Activated CD8-positive, alpha-beta memory T cell treated with anti-CD3 and anti-CD28 coated beads, Interleukin-2, amount 10 ng/mL, durations not matched to agents 7 days and 5 days (primary cell): ENCODE measurements around the gene GAPVD1. TPM values are rescaled to one million over a fixed set of nuclear protein-coding genes. Genes with fewer than 3 reads are reported as not detected.

Source experiments
- ATAC-seq: fragments of 150-1000 bp; cut with Tn5 transposase; one replicate; pipeline ENCODE4 v1.10.0; 2021; ENCODE audit warnings: moderate library complexity
- CTCF ChIA-PET: fragments of 350-600 bp; sonication (Branson Sonifier 250); formaldehyde crosslinking; loops from one replicate; lab custom pipeline; 2021; ENCODE audit warnings: antibody characterized with exemption; lab: Charles Lee
- DNase-seq: peaks from one replicate; pipeline ENCODE4 v3.0.0-alpha.2; 2020
- H3K27ac Mint-ChIP-seq: one replicate; pipeline ENCODE4 v1.8.0; 2021; ENCODE audit warnings: mild to moderate bottlenecking, mixed read lengths
- H3K27me3 Mint-ChIP-seq: one replicate; pipeline ENCODE4 v1.8.0; 2021; ENCODE audit warnings: mixed read lengths
- H3K36me3 Mint-ChIP-seq: one replicate; pipeline ENCODE4 v1.8.0; 2021; ENCODE audit warnings: mild to moderate bottlenecking, mixed read lengths
- H3K4me1 Mint-ChIP-seq: one replicate; pipeline ENCODE4 v1.8.0; 2021; ENCODE audit warnings: mixed read lengths
- H3K4me3 Mint-ChIP-seq: one replicate; pipeline ENCODE4 v1.8.0; 2021; ENCODE audit warnings: mild to moderate bottlenecking, moderate library complexity, mixed read lengths
- H3K9me3 Mint-ChIP-seq: one replicate; pipeline ENCODE4 v1.8.0; 2022; ENCODE audit warnings: low read depth, mixed read lengths
- total RNA-seq, 2 experiments: library from RNA; stranded (reverse); gene quantifications; one replicate each; pipeline ENCODE4 v1.2.3, GENCODE V29; 2021

Gene GAPVD1
- total RNA-seq, 2 experiments from 2014 or later: 53.4 to 54.2 TPM

- ATAC-seq (no peak), DNase-seq (no peak)
- H3K27me3 Mint-ChIP-seq: no peaks in the 10 kb centered on the region
- CTCF ChIA-PET: interaction anchor here (0.7 to 4.4 kb wide), 3 partner anchors 22 to 469 kb away, joined by 3 to 29 read pairs (median 6); partner anchors contain the start of genes GAPVD1, NR6A1 and WDR38
- no peaks in the 10 kb centered on the region for H3K9me3 Mint-ChIP-seq
- peak overlapping the region; percentile 94 for H3K4me3 Mint-ChIP-seq
- H3K36me3 Mint-ChIP-seq: peaks cover 56% of the 10 kb centered on the region
- H3K27ac Mint-ChIP-seq: peak overlapping the region; percentile 99
- H3K4me1 Mint-ChIP-seq: peaks cover 51% of the 10 kb centered on the region
These were observed 21.7 kb upstream of the GAPVD1 start for GRCh38 chr9:125239631-125240597.

GRCh38 chr9:125240649-125240999 lies 21.0 kb upstream of the GAPVD1 start:
- DNase-seq: peak; percentile 69
- peak; percentile 9 for ATAC-seq

GRCh38 chr9:125241000-125241862 lies 20.4 kb upstream of the GAPVD1 start, which contains the start of gene HSPA5:
Gene HSPA5 (minus strand): TSS chr9:125241343. CDS start chr9:125241126, 217 bp downstream.
- peaks cover 38% of the 10 kb centered on the region for H3K4me1 Mint-ChIP-seq
- no peaks in the 10 kb centered on the region for H3K27me3 Mint-ChIP-seq
- ATAC-seq (peak; percentile 89), DNase-seq (peak; percentile 100)
- peak within 1 kb of the TSS; percentile 99 for H3K27ac Mint-ChIP-seq
- H3K4me3 Mint-ChIP-seq: peak within 1 kb of the TSS; percentile 94
- H3K9me3 Mint-ChIP-seq: no peaks in the 10 kb centered on the region
- CTCF ChIA-PET: interaction anchor here (1.3 to 4.4 kb wide), 6 partner anchors 10 to 470 kb away, joined by 3 to 29 read pairs (median 8); partner anchors contain the start of genes GAPVD1, NR6A1 and RABEPK
- H3K36me3 Mint-ChIP-seq: peaks cover 45% of the 10 kb centered on the region

More at GRCh38 chr9:125240649-125240999, 21.0 kb upstream of the GAPVD1 start:
- H3K4me1 Mint-ChIP-seq: peaks cover 44% of the 10 kb centered on the region
- H3K4me3 Mint-ChIP-seq: peak overlapping the region; percentile 94
- no peaks in the 10 kb centered on the region for H3K9me3 Mint-ChIP-seq
- CTCF ChIA-PET: interaction anchor here (1.7 to 4.4 kb wide), 4 partner anchors 10 to 469 kb away, joined by 6 to 29 read pairs (median 10); partner anchors contain the start of genes GAPVD1 and NR6A1
- H3K27ac Mint-ChIP-seq: peak overlapping the region; percentile 99
- H3K36me3 Mint-ChIP-seq: peaks cover 51% of the 10 kb centered on the region
- no peaks in the 10 kb centered on the region for H3K27me3 Mint-ChIP-seq

- H3K27ac Mint-ChIP-seq: peak overlapping the region; percentile 99
- H3K4me1 Mint-ChIP-seq: peaks cover 29% of the 10 kb centered on the region
- peaks cover 36% of the 10 kb centered on the region for H3K36me3 Mint-ChIP-seq
These were observed 19.5 kb upstream of the GAPVD1 start for GRCh38 chr9:125241863-125242739.

GRCh38 chr9:125243792-125244260 lies 17.8 kb upstream of the GAPVD1 start:
- Mint-ChIP-seq H3K27me3 (no peaks in the 10 kb centered on the region), H3K4me1 (peaks cover 14% of the 10 kb centered on the region)

More at GRCh38 chr9:125241863-125242739, 19.5 kb upstream of the GAPVD1 start:
- peak; percentile 11 for ATAC-seq
- CTCF ChIA-PET: interaction anchor here (1.2 to 4.4 kb wide), 7 partner anchors 9 to 471 kb away, joined by 3 to 29 read pairs (median 6); partner anchors contain the start of genes GAPVD1, NR6A1 and RABEPK
- H3K4me3 Mint-ChIP-seq: peak overlapping the region; percentile 94
- H3K27me3 Mint-ChIP-seq: no peaks in the 10 kb centered on the region
- no peaks in the 10 kb centered on the region for H3K9me3 Mint-ChIP-seq
- DNase-seq: no peak

GRCh38 chr9:125246261-125246667 lies 15.4 kb upstream of the GAPVD1 start:
- CTCF ChIA-PET: no interaction called here
- Mint-ChIP-seq H3K27ac (no peak overlapping the region), H3K4me3 (no peak overlapping the region), H3K36me3 (peaks cover under 1% of the 10 kb centered on the region), H3K27me3 (no peaks in the 10 kb centered on the region), H3K4me1 (peaks cover 6% of the 10 kb centered on the region), H3K9me3 (no peaks in the 10 kb centered on the region)
- DNase-seq (no peak), ATAC-seq (no peak)

More at GRCh38 chr9:125243792-125244260, 17.8 kb upstream of the GAPVD1 start:
- no peaks in the 10 kb centered on the region for H3K9me3 Mint-ChIP-seq
- DNase-seq (no peak), ATAC-seq (no peak)
- H3K36me3 Mint-ChIP-seq: peaks cover 22% of the 10 kb centered on the region
- H3K27ac Mint-ChIP-seq: no peak overlapping the region
- no peak overlapping the region for H3K4me3 Mint-ChIP-seq
- CTCF ChIA-PET: interaction anchor here (4.4 kb wide), 1 partner anchor 18 kb away, joined by 29 read pairs; the partner anchor contains the start of gene GAPVD1

- H3K4me1 Mint-ChIP-seq: no peaks in the 10 kb centered on the region
- ATAC-seq (no peak), DNase-seq (no peak)
- H3K27me3 Mint-ChIP-seq: no peaks in the 10 kb centered on the region
- no peak overlapping the region for H3K4me3 Mint-ChIP-seq
- no peaks in the 10 kb centered on the region for H3K9me3 Mint-ChIP-seq
- CTCF ChIA-PET: no interaction called here
- no peak overlapping the region for H3K27ac Mint-ChIP-seq
- no peaks in the 10 kb centered on the region for H3K36me3 Mint-ChIP-seq
These were observed 7.4 kb upstream of the GAPVD1 start for GRCh38 chr9:125254231-125254630.

- DNase-seq (no peak), ATAC-seq (peak; percentile 47)
- CTCF ChIA-PET: interaction anchor here (0.6 to 1.9 kb wide), 15 partner anchors 9 to 152 kb away, joined by 3 to 6 read pairs (median 4); no protein-coding TSS in a partner anchor
- Mint-ChIP-seq H3K4me1 (peaks cover 5% of the 10 kb centered on the region), H3K27me3 (no peaks in the 10 kb centered on the region), H3K27ac (no peak overlapping the region), H3K36me3 (peaks cover 1% of the 10 kb centered on the region), H3K4me3 (no peak overlapping the region), H3K9me3 (no peaks in the 10 kb centered on the region)
These were observed 5.7 kb upstream of the GAPVD1 start for GRCh38 chr9:125255781-125256391.

GRCh38 chr9:125258160-125258785 lies 3.4 kb upstream of the GAPVD1 start:
- Mint-ChIP-seq H3K4me1 (peaks cover 18% of the 10 kb centered on the region), H3K9me3 (no peaks in the 10 kb centered on the region), H3K36me3 (peaks cover 2% of the 10 kb centered on the region), H3K27me3 (no peaks in the 10 kb centered on the region), H3K4me3 (no peak overlapping the region), H3K27ac (no peak overlapping the region)
- DNase-seq: no peak
- no peak for ATAC-seq
- CTCF ChIA-PET: no interaction called here

GRCh38 chr9:125258832-125259534 lies 2.6 kb upstream of the GAPVD1 start:
- no peak overlapping the region for H3K4me3 Mint-ChIP-seq
- H3K36me3 Mint-ChIP-seq: peaks cover 3% of the 10 kb centered on the region
- H3K4me1 Mint-ChIP-seq: peaks cover 24% of the 10 kb centered on the region
- no peak overlapping the region for H3K27ac Mint-ChIP-seq
- no peaks in the 10 kb centered on the region for H3K27me3 Mint-ChIP-seq
- CTCF ChIA-PET: interaction anchor here (4.6 kb wide), 1 partner anchor 17 kb away, joined by 29 read pairs; the partner anchor contains the start of gene HSPA5
- DNase-seq: no peak
- H3K9me3 Mint-ChIP-seq: no peaks in the 10 kb centered on the region
- ATAC-seq: no peak

- ATAC-seq: no peak
- CTCF ChIA-PET: interaction anchor here (1.2 to 4.6 kb wide), 3 partner anchors 11 to 274 kb away, joined by 3 to 29 read pairs (median 4); partner anchors contain the start of gene HSPA5
- Mint-ChIP-seq H3K9me3 (no peaks in the 10 kb centered on the region), H3K27ac (peak overlapping the region; percentile 95), H3K36me3 (peaks cover 10% of the 10 kb centered on the region), H3K4me1 (peaks cover 36% of the 10 kb centered on the region), H3K4me3 (peak overlapping the region; percentile 97), H3K27me3 (no peaks in the 10 kb centered on the region)
- no peak for DNase-seq
These were observed 1.1 kb upstream of the GAPVD1 start for GRCh38 chr9:125260561-125260960.
